A172 (cell line): ENCODE measurements around the gene WDR49. TPM values are rescaled to one million over a fixed set of nuclear protein-coding genes. Genes with fewer than 3 reads are reported as not detected.

Experiments used
- DNase-seq: peaks from one replicate; pipeline ENCODE4 v3.0.0-alpha.2; 2015; ENCODE audit warnings: low spot score
- total RNA-seq: library from RNA; depleted of rRNA; stranded (reverse); fragments of >200 nt; shearing (Covaris generic); gene quantifications from 2 replicates; pipeline ENCODE4 v1.2.3, GENCODE V29; 2014; rRNA removed

The WDR49 gene
- total RNA-seq, 1 experiment from 2014 or later, result 0.07 TPM

DNA sequence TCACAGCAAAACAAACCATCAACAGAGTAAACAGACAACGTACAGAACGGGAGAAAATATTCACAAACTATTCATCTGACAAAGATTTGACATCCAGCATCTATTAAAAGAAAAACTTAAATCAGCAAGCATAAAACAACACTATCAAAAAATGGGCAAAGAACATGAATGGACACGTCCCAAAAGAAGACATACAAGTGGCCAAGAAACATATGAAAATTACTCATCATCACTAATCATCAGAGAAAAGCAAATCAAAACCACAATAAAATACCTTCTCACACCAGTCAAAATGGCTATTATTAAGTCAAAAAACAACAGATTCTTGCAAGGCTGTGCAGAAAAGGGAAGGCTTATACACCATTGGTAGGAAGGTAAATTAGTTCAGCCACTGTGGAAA, 166.2 kb downstream of the WDR49 start:
- DNase-seq, result no peak

DNA sequence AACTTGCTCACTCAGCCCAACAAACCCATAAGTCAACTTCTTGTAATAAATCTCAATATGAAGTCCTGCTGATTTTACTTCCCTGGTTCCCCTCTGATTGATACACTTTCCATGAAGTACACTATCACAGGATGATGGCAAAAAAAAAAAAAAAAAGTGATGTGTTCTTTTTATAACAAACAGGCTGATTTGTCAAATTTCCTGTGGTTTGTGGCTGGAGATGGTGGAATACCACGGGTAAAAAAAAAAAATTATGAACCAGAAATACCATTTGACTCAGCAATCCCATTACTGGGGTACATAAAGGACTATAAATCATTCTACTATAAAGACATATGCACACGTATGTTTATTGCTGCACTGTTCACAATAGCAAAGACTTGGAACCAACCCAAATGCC, 169.2 kb downstream of the WDR49 start:
- no peak for DNase-seq

DNA sequence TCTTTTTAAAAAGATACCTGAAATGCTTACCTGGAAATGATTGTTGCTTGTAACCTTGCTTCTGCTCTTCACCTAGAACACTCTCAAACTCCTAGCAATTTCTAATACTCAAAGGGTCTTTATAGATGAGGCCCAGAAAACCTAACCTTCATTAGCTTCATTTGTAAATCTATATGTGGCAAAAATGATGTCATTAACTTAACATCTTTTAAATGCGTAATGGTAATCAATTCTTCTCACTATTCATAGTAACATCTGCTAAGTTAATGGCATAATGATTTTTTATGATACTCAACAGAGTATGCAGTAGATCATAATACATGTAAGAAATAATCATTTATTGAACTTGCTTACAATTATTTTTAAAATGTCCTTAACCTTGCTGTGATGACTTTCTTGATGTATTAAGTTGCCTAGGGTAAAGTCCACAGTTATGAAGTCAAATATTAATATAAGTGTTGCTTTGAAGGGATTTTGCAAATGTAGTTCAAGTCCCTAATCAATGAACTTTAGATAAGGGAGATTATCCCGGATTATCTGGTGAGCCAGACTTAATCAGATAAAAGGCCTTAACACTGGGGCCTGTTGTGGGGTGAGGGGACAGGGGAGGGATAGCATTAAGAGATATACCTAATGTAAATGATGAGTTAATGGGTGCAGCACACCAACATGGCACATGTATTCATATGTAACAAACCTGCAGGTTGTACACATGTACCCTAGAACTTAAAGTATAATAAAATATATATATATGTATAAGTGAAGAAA, 169.8 kb downstream of the WDR49 start:
- DNase-seq, result no peak

DNA sequence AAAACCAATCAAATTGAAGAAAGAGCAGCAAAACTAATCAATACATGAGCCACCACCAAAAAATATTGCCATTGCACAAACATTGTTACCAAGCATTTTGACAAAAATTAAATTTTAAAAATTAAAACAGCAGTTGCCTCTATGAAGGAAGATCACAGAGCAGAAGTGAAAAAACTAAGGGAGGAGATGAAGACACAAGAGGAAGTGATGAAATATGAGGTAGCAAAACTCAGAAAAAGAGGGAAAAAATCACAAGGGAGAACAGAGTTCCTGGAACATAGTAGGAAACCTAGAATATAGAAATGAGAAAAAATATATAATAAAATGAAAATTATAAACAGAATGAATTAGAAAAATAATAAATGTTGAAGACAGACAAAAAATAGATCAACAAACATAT, 172.6 kb downstream of the WDR49 start:
- no peak for DNase-seq

DNA sequence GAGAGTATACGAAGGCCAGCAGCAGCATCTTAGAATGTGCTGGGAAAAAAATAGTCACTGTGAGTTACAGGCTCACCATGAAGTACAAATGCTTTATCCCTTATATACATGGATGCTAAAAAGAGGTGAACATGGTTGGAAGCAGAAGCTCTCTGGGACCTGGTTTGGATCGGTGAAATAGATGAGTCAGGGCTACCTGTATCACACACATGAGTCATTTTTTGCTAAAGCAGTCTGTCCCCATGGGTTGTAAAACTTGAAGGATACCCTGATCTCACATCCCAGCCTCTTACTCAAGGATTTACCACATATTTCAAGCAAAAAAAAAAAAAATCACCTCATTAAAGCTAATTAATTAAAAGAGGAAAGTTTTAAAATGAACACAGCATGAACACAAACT, 173.0 kb downstream of the WDR49 start:
- no peak for DNase-seq

DNA sequence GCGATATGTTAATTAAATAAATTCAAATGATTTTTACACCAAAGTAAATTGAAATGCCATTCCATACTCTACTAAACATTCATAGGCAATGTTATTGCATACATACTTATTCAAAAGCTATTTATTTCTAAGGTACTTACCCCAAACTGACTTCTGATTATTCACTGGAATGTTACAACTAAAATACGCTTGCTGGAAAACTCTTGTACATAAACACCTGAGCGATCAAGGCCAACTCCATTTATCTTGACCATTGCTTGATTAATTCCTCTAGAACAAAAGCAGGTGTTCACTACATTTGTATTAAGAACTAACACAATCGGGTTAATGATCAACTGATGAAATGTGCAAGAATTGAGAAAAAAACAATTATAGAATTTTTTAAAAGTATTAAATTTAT, 179.9 kb downstream of the WDR49 start, which contains the start of gene SERPINI2:
Gene SERPINI2 (minus strand): TSS at position 180 of the 400 bp plus-strand sequence. CDS start 2,208 bp downstream, outside the sequence.
- no peak for DNase-seq

DNA sequence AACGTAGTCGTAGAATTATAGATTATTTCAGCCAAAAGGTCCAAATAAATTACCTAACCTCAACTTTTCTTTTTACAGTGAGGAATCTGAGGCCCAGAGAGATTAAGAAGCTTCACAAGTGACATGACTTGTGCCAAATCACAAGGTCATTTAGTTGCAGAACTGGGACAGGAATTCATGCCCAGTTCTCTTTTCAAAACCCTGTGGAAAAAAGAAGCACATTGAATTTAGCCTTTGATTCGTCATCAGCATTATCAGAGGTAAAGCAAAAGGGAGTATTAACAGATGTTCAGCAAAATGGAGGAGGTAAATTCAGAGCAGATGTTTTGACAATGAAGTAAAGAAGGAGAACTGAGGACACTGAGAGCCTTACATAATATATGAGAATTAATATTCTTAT, 184.4 kb downstream of the WDR49 start:
- no peak for DNase-seq

DNA sequence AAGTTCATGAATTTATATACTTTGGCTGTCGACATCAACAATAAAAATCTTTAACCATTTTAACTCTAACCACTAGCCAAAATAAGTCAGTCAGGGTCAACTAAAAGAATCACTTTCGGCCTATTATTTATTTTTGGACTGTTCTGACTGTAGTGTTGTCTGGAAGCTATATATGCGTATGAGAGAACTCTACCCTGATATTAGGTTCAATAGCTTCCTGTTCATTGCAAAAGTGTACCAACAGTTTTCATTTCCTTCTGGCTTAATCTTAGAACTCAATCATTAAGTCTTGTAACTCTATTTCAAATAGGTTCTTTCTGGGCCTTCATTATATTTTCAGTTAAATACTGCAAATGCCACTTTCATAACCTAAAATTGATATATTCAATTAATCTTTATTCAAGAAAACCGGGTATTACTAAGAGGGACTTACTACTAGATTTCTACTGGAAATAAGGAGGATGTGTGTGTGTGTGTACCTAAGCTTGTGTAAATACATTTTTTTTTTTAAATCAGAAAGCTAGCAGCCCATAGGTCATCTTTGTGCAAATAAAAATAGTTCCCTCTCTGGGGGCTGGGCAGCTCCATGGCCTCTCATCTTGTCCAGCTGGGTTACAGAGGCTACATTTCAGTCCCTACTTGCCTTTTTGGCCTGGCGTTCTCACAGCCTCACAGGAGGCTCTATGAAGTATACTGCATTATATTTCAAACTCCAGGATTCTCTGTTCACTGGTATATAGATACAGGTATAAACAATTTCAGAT, 185.7 kb downstream of the WDR49 start:
- no peak for DNase-seq

DNA sequence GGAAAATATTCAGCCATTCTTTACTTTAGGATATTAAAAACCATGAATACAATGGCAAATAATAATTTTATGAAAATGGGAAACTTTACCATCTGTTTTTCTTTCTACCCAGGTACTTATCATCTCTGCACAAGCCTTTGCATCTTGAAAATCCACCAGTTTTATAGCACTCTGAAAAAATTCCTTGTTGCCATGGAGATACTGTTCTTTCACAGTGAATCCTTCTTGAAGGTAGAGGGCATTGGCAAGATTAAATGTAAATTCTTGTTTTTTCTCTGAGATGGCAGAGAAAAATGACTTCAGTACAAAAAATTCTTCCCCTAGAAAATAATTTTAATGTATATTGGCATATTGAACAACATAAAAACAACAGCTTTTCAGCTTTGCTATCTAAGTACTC, 186.8 kb downstream of the WDR49 start:
- DNase-seq, result no peak

DNA sequence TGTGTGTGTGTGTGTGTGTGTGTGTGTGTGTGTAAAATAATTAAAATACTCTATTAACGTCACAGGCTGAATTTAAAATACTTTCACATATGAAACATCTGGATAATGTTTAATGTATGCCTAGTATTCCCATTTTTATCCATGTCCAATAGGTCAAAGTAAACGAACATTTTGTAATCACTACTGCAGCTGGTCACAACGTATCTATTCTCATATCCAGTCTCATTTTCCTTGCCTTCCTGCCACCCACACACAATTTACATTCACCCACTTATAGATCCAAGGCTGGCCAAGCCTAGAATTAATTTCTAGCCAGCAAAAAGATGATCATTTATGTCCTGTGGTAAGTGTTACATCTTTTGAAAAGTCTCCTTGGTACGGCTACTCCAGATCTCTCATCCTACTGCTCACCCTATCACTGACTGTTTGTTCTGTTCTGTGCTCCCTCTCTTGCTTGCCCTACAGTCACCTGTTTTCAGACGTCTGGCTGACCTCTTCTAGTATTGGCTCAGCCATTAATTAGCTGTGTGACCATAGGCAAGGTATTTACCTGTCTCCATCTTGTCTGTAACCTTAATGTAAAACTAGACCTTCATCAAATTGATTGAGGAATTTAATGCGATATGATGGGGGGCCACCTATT, 197.5 kb downstream of the WDR49 start:
- DNase-seq, result no peak

DNA sequence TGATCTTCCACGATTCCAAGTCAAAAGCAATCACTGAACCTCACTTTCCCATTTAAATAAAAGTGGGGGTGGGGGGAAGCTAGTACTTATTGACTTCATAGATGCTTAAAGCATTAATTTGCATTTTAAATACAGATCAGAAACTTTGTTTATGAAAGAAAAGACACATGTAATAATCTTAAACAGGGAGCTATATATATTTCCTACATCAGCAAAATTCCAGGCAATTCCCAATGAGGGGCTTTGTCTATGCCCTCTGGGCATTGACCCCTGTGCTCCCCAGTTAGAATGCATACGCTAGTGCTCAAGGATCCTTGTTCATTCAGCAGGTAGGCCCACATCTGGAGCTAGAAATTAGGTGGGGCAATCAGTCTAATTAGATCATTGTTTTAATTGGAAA, 199.9 kb downstream of the WDR49 start:
- no peak for DNase-seq

DNA sequence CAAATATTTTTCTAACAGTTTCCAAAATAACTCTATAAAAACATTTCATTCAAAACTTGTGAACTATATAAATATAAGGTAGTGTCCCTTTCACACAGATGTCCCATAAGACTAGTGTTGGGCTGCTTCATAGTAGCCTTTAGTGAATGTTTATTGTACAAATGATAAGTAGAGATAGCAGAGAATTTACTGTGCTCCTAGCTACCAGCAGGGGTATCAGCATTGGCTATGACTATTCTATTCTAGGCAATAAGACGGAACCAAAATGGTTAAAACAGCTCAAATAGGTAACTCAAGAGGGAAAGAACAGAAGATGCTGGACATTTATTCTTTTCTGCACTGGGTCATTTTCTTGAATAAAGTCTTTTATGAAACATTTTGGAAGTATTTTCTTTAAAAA, 202.5 kb downstream of the WDR49 start:
- DNase-seq, result no peak

DNA sequence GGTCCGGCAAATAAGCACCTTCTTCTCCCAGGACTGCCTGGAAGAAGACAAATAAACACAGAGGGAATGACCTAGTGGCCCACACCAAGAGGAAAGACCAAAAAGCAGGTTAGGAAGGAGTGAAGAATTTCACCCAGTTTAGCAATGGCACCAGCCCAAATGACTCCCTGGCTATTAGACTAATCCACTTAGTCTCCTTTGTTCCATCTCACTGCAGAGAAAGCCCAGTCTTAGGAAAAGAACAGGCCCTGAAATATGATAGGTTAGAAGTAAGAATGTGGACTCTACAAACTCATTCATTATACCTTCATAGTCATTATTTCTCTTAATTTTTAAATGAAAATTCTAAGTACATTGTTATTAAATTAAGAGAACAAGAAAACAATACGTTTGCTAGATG, 203.1 kb downstream of the WDR49 start:
- DNase-seq, result no peak

DNA sequence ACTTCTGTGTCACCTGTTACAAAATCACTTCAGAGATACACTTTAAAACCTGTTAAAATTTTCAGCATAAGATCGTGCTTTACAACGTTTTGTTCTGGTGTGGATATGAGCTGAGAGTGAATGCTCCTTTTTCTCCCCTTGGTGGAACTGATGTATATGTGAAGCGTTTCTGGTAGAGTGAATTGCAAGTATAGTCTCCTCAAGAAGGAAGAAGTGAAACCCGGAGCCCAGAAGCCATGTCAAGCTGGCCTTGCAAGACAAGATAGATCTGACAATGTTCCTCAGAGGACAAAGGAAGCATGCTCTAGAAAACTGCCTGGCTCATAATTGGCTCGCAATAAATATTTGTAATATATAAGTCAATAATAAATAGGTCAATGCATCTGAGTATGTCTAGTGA, 203.5 kb downstream of the WDR49 start:
- no peak for DNase-seq

DNA sequence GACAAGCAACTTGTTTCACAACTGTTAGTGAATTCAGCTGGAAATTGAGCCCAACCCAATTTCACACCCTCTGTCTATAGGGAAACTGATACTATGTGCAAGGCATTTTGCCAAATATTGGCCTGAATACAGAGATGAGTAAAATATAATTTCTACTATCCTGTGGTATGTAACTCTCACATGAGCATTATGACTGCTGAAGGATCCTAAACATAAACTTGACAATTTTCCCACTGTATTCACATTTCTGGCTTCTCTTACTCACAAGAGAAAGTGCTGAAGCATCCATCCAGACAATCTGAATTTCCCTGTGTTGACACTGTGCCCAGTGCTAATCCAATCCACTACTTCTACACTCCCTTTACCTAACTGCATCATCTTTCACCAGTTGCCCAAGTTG, 208.3 kb downstream of the WDR49 start:
- DNase-seq, result no peak

DNA sequence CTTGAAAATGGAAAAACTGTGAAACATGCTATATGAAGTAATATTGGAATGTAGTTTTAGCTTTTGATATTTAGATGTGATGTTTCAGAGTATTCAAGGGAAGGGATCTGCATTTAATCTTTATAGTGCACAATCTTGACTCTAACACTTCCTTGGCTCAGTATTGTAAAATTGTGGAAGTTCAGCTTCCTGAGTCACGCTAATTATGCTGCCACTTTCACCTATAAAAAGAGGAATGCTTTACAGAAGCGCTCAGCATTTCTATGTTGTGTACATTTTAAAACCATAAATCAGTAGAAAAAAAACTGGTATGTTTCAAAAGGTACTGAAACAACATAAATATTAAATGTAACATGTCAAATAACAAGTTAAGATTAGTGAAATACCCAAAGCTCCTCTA, 212.5 kb downstream of the WDR49 start:
- peak; percentile 4 for DNase-seq

DNA sequence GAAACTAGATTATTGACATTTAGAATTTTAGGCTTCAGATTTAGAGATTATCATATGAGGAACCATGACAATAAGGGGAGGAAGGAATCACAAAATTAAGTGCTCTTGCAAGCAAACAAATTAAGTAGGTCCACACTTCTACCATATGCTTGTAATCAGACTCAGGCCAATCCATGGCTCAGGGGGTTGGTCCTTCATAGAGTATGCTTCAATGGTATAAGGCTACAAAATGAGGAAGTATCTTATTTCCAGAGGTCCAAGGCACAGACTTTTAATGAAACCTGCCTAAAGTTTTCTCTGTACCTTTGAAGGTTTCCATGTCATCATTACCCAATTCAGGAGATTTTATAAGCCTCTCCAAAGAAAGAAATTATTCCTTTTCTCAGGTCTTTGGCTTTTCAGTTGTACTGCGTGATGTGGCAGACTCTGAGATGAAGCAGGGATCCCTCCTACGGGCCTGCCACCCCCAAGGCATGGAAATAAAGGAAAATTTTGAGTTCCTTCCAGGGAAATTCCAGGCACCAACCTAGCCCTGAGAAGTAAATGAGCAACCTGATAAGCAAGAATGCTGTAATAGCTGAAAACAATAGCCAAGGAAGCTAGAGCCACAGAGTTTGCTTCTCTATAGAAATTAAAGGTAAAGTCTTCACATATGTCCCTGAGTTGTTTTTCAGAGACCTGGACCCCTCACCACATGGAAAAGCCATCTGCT, 216.2 kb downstream of the WDR49 start:
- no peak for DNase-seq

Other genes starting within 250 kb of the WDR49 start
- not detected in 2 replicates for gene SERPINI2, start 179.9 kb downstream of the WDR49 start, total RNA-seq
- 116 and 118 TPM in 2 replicates for gene PDCD10, start 81.0 kb upstream of the WDR49 start, total RNA-seq
- 1.9 and 3.3 TPM in 2 replicates for gene SERPINI1, start 81.8 kb upstream of the WDR49 start, total RNA-seq